HFF-Myc (cell line): ENCODE data around the gene UVRAG.
A peak's percentile ranks its signal among the peaks of the same experiment; 100 is the strongest.

Experiments
- DNase-seq: peaks from one replicate; pipeline ENCODE4 v3.0.0-alpha.2; 2011; ENCODE audit warnings: low read depth; ENCODE audit errors: extremely low read depth
- H3K4me3 ChIP-seq: replicated peaks from 2 replicates; pipeline ENCODE4 v1.5.1; 2011; ENCODE audit warnings: low read depth, mild to moderate bottlenecking, control low read depth, low read length
- CTCF ChIP-seq: IDR thresholded peaks from 2 replicates; pipeline ENCODE4 v1.5.1; 2012; ENCODE audit warnings: mild to moderate bottlenecking, low read depth, low read length, control low read depth; ENCODE audit errors: missing control alignments

The UVRAG gene

DNA sequence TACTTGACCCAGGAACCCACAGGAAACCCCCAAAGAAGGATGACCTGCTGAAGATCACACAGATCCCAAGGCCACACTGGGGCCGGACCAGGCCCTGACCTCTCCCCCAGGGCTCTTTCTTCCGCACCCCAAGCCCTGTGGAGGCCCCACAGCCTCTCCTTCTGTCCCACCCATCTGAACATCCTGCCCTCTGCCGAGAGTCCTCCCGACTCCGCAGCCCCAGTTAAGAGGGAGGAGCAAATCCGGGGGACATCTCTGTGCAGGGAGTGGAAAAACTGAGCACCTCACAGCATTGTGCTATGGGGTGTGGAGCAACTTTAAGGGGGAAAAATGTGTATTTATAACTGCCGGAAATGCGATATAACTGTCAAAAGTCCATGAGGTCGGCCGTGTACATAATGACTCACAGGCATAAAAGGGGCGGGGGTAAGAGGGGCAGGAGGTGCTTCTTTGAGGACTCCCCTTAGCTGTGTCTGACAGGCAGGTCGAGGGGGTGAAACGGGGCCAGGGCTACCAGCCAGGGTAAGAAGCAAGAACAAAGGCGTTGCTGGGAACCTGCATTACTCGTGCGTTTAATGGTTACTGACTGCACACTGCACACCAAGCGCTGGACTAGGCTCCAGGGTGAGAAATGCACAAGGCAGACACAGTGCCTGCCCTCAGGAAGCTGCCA, 334.1 kb downstream of the UVRAG start:
- no peak overlapping the region for H3K4me3 ChIP-seq
- no peak for DNase-seq
- TF ChIP-seq CTCF = no peak

DNA sequence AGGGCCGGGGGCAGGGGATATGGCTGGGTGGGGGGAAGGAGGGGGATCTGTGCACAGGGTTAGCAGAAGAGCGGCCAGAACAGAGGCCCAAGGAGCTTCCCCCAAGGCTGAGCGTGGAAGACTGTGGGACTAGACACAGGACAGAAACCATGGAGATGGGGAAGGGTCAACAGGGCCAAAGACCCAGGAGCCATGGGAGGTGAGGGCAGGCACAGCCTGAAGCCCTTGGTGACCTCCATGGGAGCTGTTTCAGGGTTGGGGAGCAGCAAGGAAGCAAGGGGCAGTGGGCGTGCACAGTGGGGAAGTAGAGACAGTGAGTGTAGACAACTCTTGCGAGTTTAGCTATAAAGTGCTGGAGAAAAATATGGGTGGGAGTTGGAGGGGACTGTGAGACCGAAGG, 334.7 kb downstream of the UVRAG start:
- DNase-seq = no peak
- H3K4me3 ChIP-seq = no peak overlapping the region
- no peak for TF ChIP-seq CTCF

- no peak for DNase-seq
- no peak overlapping the region for H3K4me3 ChIP-seq
- TF ChIP-seq CTCF = no peak
These were observed 335.1 kb downstream of the UVRAG start for GRCh38 chr11:76150141-76150540.

- no peak overlapping the region for H3K4me3 ChIP-seq
- no peak for TF ChIP-seq CTCF
- DNase-seq = no peak
These were observed 336.6 kb downstream of the UVRAG start for GRCh38 chr11:76151556-76152085.

DNA sequence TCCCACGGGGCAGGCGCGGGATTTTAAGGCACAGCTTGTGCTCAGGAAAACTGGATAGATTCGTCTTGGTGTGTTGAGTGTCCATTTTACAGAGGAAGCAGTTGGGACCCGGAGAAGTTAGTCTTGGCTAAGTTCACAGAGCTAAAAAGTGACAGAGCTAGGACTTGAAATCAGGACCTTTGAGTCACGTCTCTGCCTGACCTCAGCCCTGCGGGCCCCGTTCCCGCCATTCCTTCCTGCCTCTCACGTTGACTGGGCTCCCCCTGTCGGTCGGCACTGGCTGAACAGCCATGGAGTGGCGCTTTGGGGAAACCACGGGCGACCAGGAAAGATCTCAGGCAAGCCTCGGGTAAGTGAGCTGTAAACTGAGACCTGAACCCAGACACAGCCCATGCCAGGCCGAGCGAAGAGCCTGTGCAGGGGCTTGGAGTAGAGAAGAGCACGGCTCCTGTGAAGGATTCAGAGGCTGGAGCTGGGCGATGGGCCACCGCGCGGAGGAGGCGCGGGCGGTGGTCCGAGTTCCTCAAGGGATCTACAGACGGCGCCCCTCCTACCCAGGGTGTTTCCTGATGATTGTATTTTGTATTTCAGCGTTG, 337.2 kb downstream of the UVRAG start:
- no peak for DNase-seq
- no peak overlapping the region for H3K4me3 ChIP-seq
- peak; percentile 30 for TF ChIP-seq CTCF

DNA sequence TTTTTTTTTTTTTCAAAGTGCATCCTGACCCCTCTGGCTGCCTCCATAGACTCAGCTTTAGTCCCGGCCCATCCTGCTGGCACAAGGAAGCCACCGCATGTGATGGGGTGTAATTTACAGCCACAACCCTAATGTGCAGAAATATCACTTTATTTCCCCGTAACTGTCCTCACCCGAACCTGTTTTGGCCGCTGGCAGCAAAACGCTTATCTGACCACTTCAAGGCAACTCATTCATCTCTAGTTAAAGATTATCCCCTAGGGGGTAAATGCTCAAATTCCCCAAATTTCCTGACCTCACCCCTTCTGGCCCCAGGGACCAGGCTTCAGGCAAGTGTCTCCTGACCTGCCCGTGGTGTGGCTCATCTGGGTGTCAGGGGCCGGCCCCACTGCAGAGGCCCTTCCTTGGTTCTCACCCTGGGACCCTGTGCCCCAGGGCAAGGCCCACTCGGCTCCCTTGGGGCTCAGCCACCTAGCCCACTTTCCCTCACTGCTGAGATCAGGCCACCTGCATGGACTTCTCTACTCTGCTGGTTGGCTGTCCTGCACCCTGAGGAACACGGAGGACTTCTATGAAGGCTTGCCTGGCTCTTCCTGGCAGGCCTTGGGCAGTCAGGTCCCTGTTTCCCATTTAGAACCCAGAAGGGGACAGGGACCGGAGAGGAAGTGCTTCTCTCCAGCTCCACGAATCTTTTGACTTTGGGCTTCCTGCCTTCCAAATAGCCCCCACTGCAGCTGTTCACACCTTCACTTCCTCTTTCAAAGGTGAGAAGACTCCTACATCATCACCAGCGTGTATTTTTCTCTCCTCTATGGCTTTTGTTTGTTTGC, 337.9 kb downstream of the UVRAG start:
- TF ChIP-seq CTCF = no peak
- no peak for DNase-seq
- no peak overlapping the region for H3K4me3 ChIP-seq
